GM19452 (cell line): ENCODE measurements around the gene CDCP1.

ENCODE experiments used
- ATAC-seq: cut with Tn5 transposase; IDR thresholded peaks from one replicate; pipeline ENCODE4 v1.9.1; 2021; ENCODE audit not compliant: unreplicated experiment

Gene CDCP1

GRCh38 chr3:45118615-45119071 is 27.5 kb downstream of the CDCP1 start:
- ATAC-seq = no peak

DNA sequence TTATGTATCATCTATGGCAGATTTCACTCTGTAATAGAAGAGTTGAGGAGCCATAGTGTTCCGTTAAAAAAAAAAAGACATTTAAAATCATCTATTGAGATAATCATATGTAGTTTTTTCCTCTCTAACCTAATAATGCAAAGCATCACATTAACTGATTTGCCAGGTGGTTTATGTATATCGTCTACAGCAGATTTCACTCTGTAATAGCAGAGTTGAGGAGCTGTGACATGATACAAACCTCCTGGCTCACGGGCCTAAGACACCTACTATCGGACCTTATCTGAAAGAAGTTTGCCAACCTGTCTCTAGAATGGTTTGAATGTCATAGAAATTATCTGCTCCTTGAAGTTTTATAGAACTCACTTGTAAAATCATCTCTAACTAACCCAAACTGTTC is 29.8 kb downstream of the CDCP1 start:
- ATAC-seq = no peak

DNA sequence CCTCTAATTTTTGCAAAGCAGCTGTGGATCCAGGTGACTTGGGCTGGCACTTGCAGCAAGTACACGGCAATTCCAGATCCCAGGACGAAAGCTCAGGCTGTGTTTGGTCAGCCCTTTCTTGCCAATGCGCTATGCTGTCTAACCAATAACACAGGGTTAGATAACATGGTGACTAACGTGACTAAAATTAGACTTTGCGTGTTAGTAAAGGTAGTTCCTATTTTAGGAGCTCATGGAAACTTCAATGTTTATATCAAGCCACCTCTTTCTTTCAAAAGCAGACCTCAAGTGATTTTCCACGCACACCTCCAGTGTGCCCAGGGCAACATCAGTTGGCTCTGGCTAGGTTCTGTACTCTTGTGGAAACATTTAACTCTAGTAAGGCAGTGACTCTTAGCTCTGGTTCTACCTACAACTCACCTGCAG is 32.5 kb downstream of the CDCP1 start:
- no peak for ATAC-seq

GRCh38 chr3:45112939-45113338 is 33.2 kb downstream of the CDCP1 start:
- no peak for ATAC-seq

- no peak for ATAC-seq
Observed at GRCh38 chr3:45110509-45110833, 35.7 kb downstream of the CDCP1 start.

DNA sequence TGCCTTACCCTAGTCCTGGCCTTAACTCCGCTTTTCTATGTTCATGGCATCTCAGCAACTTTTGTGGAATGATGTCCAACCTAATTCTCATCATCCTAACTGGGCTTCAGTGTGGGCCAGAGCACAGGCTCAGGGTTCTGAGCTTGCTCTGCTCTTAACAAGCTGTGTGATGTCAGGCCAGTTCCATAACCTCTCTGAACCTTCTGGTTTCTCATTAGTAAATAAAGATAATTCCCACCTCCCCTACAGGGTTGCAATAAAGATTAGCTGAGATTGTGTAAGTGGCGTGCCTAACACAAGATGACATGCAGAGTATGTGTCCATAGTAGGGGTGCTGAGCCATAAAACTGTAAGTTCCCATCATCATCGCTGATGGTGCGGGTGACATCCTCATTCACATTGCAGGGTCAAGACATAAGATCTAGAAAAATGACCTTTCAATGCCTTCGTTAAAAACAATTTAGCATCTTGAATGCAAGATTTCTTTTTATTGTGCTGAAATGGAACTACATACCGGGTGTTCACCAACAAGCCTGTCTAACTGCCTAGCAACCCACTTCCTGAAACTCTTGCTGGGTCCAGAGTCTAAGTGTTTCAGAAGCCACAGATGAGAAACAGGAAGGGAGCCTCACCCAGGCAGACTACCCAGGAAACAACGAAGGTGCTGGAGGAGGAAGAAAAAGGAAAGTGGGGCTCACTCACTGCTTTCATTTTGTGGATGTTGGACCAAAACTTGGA is 36.2 kb downstream of the CDCP1 start:
- ATAC-seq = no peak

DNA sequence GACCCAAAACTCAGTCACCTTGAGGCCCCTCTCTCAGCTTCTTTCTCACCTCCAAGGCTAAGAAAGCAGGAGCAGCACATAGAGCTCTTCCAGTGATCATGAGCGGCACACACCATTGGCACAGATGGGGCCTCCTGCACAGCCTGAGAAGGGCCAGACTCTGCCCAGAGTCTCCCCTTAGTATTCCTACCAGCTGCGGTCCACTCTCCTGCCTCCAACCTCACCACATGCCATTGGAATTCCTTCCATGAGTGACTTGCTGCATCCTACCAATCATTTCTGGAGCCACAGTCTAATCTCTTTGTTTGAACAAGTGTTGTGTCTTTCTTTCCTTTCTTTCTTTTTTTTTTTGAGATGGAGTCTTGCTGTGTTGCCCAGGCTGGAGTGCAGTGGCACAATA is 39.3 kb downstream of the CDCP1 start:
- ATAC-seq = no peak

DNA sequence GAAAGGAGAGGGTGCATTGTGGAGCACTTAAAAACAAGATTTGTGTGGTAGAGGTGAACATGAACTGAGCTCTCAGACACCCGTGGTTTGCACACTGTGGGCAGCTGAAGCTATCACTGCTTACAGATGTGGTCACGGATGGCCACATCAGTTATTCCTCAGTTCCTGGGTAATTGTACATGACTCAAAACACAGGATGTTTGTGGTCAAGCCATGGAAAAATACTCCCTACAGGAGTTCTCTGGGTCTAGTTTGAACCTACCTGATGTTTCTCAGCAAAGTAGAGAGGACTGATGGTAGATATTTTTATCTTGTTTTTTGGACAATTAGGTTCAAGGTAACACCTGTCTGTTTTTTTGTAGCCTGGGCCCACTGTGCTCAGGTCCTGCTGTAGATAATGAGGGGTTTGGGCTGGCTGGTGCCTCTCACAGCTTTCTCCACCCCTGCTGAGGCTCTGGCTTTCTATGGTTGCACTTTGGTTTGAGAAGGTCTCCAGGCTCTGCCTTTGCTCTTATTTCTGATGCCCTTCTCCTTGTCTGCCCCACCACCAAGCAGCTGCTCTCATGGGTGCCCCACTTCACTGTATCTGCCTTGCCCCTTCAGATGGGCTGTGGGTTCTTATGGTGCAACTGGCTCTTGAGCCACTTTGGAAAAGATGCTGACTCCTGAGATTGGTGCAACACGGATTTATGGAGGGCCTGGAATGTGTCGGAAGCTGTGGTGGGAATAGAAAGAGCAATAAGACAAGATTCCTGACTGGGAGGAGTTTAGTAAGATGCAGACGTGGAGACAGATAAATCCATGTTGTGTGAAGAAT is 40.1 kb downstream of the CDCP1 start:
- ATAC-seq = peak; percentile 53

- no peak for ATAC-seq
Observed at GRCh38 chr3:45104715-45105711, 41.2 kb downstream of the CDCP1 start.

DNA sequence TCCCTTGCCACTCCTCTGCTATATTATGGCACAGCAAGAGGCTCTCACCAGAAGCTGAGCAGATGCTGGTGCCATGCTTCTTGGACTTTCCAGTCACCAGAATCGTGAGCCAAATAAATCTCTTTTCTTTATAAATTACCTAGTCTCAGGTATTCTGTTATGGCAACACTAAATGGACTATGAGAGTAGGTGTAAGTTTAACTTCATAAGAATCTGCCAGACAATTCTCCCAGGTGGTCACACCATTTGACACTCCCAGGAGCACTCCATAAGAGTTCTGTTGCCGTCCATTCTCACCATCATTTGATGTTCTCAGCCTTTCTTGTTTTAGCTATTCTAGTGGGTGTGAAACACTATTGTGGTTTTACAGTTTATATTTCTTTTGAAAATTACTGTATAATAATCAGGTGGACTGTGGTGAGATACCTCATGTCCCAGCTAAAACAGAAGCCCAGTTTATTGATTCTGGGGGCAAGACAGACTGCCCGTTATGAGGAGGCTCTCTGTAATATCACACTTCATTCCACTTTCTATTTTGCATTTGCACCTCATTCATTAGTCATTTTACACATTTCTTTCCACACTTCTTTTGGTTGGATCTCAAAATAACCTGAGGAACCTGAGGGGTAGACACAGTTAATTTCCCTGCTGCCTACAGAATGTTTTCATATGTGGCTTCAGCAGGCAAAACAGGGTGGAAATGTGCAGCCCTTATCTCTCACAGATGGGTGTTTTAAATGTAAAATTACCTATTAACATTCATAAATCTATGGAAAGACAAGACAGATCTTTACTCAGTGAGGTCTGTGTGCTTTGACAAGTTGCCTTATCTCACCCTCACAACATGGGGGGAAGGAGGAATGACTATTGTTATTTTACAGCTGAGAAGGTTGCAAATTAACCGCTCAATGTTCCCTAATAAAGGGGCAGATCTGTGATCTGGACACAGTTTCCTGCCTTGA is 42.1 kb downstream of the CDCP1 start:
- no peak for ATAC-seq

DNA sequence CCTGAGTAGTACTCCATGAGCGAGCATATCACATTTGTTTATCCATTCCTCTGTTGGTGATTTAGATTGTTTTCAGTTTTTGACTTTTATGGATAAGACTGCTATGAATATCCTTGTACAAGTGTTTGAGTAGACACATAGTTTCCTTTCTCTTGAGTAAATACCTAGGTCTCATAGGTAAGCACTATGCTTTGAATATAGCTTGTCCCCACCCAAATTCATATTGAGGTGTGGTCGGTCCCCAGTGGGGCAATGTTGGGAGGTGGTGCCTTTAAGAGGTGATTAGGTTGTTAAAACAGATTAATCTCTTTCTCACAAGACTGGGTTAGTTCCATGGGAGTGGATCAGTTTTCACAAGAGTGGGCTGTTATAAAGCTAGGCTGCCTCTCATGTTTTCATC is 42.8 kb downstream of the CDCP1 start:
- no peak for ATAC-seq

- ATAC-seq = no peak
Observed at GRCh38 chr3:45100981-45101407, 45.2 kb downstream of the CDCP1 start.

DNA sequence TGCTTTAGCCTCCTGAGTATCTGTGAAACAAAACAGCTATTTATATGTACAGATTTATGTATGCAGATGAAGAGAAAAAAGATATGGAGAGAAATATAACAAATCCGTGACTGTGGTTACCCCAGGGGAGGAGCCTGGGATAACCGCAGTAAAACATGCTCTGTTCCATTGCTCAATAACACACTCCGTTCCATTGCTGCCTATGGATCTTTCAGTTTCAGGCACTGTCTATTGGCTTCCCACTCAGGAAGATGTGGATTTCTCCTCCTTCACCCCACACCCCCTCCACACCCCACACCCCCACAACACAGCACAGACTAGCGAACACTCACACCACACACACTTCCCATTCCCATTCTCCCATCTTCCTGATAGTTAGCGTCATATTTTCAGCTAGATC is 47.9 kb downstream of the CDCP1 start:
- no peak for ATAC-seq

- ATAC-seq = no peak
Observed at GRCh38 chr3:45097296-45097883, 48.8 kb downstream of the CDCP1 start.

DNA sequence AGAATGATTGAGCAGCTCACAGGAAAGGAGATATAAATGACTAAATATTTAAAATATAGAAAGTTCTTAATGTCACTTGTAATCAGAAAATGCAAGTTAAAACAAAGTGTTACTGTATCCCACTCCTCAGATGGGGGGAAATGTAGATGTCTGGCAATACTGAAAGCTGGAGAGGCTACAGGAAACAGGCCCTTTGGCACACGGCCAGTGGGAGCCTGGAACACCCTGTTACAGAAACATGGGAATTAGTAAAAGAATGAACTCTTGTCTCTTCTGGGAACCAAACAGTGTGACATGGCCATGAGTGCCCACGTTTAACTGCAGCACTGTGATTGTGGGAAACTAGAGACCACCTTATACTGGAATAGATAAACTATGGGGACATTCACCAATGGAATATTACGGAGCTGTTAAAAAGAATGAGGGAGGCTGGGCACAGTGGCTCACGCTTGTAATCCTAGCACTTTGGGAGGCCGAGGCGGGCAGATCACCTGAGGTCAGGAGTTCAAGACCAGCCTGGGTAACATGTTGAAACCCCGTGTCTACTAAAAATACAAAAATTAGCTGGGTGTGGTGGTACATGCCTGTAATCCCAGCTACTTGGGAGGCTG is 50.2 kb downstream of the CDCP1 start:
- ATAC-seq = no peak

DNA sequence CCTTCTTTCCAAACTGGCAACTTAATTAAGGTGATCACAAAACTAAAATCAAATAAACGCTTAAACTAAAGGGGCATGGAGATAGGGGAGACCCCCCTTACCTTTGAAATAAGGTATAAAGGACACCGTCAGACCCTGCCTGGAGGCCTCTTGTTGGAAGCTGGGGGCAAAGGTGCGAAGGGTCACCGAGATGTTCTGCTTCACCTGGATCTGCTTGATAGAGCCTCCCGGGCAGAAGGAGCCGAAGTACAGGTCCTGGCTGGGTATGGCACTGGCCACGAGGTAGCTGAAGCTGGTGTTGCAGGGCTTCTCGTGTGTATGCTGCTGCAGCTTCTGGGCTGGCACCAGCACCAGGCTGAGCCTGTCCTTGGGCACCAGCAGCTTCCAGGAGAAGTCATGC is 53.0 kb downstream of the CDCP1 start:
- no peak for ATAC-seq

GRCh38 chr3:45092132-45093031 is 53.8 kb downstream of the CDCP1 start:
- ATAC-seq = no peak

GRCh38 chr3:45090855-45091254 is 55.3 kb downstream of the CDCP1 start:
- ATAC-seq = no peak
